Measurements from ENCODE around the gene TICAM1.

DNA sequence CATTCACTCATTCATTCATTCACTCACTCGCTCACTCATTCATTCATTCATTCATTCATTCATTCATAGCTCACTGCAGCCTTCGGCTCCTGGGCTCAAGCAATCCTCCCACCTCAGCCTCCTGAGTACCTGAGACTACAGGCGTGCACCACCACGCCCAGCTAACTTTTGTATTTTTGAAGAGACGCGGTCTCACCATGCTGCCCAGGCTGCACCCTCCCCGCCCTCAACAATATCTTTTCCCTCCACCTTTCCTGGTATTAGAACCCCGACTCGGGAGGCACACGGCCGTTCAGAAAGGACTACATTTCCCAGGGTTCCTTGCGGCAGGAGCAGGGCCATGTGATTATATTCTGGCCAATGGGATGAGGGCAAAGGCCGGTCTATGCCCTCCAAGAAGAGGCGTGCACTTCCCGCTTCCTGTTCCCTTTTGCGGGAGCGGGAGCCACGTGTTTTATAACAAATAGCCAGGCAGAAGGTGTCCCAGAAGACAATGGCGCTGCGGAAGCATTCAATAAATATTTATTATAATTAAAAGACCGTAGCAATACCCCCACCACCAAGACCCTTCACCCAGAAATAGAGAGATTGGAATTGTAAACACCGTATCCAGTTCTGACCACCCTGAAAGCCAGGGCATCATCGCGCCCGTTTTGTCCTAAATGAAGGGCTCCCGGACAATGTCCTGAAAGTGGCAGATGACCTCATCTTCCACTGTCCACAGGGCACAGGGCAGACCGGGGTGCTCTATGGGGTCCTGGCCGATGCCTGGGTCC lies 15.9 kb downstream of the TICAM1 start:
- TF ChIP-seq, protein P1, sequence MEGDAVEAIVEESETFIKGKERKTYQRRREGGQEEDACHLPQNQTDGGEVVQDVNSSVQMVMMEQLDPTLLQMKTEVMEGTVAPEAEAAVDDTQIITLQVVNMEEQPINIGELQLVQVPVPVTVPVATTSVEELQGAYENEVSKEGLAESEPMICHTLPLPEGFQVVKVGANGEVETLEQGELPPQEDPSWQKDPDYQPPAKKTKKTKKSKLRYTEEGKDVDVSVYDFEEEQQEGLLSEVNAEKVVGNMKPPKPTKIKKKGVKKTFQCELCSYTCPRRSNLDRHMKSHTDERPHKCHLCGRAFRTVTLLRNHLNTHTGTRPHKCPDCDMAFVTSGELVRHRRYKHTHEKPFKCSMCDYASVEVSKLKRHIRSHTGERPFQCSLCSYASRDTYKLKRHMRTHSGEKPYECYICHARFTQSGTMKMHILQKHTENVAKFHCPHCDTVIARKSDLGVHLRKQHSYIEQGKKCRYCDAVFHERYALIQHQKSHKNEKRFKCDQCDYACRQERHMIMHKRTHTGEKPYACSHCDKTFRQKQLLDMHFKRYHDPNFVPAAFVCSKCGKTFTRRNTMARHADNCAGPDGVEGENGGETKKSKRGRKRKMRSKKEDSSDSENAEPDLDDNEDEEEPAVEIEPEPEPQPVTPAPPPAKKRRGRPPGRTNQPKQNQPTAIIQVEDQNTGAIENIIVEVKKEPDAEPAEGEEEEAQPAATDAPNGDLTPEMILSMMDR (IDR thresholded peaks at IDR 0.05) = peak in 1 of 6 experiments; percentile 2
- TF ChIP-seq POLR2A (IDR thresholded peaks at IDR 0.05) = no peak

Data from thyroid gland (tissue), 4 donors.